Measurements from ENCODE around the gene FHAD1.

Gene FHAD1

DNA sequence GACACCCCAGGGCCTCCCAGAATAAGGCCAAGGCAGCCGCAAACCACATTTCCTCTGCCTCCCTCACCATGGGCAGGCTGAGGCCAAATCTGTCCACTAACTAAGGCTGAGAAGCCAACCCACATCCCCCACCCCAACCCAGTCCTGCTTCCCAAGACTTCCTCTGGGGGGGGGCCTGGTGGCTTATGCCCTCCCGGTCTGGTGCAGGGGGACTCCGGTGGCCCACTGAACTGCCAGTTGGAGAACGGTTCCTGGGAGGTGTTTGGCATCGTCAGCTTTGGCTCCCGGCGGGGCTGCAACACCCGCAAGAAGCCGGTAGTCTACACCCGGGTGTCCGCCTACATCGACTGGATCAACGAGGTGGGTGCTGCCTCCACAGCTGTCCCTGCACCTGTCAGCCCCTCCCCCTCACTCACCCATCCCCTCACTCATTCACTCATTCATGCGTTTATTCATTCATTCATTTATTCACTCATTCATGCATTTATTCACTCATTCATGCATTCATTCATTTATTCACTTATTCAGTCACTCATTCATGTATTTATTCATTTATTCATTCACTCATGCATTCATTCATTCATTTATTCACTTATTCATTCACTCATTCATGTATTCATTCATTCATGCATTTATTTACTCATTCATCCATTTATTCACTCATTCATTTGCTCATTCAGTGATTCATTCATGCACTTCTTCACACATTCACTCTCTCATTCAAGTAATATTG is 198.5 kb downstream of the FHAD1 start:
- no peak for DNase-seq

- no peak for DNase-seq
Measured at GRCh38 chr1:15446212-15446611, 199.2 kb downstream of the FHAD1 start.

All from 8988T (cell line).